Skin of body (tissue), 2 donors: ENCODE results near the gene PIP4K2A. TPM values are rescaled to one million over a fixed set of nuclear protein-coding genes. Genes with fewer than 3 reads are reported as not detected.
A peak's percentile ranks its signal among the peaks of the same experiment; 100 is the strongest.
"Not testable (repeated sequence)": the region's sequence is repeated elsewhere in the genome, so short reads cannot be mapped to it uniquely, and the experiment has no call there.

ENCODE experiments used
- DNase-seq: peaks from one replicate; lab custom pipeline; 2025; lab: John Stamatoyannopoulos, UW
- total RNA-seq: library from RNA; depleted of rRNA; stranded (reverse); fragments of >200 nt; gene quantifications from one replicate; pipeline ENCODE4 v1.2.3, GENCODE V29; 2014

The PIP4K2A gene
- total RNA-seq: 22.1 TPM

GRCh38 chr10:22714479-22715289, at the start of gene PIP4K2A:
Gene PIP4K2A, minus strand, starts transcription at chr10:22714578. Its CDS starts 252 bp downstream, at chr10:22714326.
- DNase-seq: peak; percentile 67

- DNase-seq: no peak
Measured at GRCh38 chr10:22761569-22762220, 47.3 kb upstream of the PIP4K2A start.

- DNase-seq: no peak
Measured at GRCh38 chr10:22760025-22760424, 45.6 kb upstream of the PIP4K2A start.

DNA sequence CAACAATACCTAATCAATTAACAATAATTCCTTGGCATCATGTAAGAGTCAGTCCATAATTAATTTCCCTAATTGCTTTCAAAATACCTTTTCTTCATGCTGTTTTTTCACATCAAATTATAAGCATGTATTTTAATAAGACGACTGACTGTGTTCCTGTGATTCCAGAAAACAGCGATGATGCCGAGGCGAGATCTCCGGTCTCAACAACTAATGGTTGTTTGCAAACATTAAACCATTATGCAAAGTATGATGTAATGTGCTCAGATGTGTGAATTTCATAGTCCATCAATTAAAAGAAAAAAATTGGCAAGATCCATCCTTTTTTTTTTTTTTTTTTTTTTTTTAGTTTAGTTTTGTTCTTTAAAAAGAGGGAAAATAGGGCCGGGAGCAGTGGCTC, 44.5 kb upstream of the PIP4K2A start:
- DNase-seq: no peak

DNA sequence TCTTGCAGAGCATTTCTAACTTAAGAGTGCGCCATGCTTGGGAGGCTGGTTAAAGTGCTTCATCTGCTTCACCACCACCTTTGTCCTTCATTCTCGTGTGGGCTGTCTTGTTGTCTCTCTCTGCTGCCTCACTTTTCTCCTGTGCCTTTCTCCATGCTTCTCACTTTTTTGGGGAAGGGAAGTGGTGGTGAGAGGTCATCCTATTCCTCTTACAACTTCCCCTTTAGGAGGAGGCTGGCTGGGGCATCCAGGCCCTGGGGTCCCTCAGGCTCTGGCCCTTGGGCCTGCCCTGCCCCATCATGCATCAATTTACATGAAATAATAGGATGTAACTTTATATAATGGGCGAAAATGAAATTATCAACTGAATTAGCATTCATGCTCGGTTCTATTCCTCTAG, 39.9 kb upstream of the PIP4K2A start:
- DNase-seq: no peak

- no peak for DNase-seq
Measured at GRCh38 chr10:22753786-22754185, 39.4 kb upstream of the PIP4K2A start.

DNA sequence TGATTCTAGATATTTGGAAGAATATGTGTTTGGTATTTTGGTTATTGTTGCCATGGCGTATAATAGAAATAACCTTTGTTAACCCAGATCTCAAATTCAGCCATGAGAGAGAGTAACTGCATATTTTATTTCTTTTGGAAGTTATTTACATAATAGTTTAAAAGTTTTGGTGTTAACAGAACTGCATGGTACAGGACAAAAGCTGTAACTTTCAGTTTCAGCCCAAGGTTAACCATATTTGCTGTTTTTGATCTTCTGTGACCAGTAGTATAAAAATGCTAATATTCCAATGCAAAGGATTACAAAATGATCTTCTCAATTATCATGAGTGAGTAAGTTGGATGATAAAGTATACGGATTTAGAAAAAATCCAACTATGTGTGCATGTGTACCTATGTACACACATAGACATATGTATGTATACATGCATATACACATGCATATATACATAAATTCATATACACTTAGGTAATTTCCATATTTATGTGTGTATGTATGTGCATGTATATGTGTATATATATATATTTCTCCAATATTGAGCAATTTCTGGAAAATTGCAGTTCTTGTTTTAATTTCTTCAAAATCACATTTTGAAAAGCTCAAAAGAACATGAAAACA, 38.0 kb upstream of the PIP4K2A start:
- no peak for DNase-seq

DNA sequence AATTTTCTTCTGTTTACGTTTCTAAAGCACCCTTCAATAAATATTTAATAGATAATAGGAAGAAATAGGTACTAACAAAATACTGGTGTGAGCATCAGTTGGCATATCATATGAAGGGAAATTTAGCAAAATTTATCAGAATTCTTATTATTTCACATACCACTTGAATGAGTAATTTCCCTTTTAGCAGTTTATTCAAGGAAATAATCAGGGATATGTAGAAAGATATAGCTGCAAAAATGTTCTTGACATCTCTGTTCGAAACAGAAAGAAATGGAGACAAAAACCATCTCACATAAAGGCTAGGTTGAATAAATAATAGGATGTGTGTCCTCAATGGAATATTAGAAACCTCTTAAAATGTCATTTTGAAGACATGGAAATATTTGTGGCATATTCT, 35.8 kb upstream of the PIP4K2A start:
- no peak for DNase-seq

- not testable (repeated sequence) for DNase-seq
Measured at GRCh38 chr10:22744858-22745257, 30.5 kb upstream of the PIP4K2A start.

DNA sequence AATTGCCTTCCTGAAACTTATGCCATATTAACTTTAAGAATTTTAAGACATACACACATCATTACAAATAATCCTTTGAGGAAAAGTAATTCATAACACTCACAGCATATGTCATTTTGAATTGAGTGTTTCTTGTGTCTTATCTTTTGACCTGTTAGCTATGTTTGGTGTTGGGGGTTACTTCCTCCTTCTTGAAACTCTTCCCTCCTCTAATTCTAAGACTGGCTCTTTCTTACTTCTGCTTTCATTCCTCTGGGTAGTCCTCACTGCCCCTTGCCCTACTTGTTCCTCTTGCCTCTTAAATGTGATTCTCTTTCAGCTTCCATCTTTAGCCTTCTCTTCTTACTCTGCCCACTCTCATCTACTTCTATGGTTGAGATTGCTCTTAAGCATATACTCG, 28.3 kb upstream of the PIP4K2A start:
- DNase-seq: no peak

- not testable (repeated sequence) for DNase-seq
Measured at GRCh38 chr10:22741631-22742030, 27.3 kb upstream of the PIP4K2A start.

- DNase-seq: no peak
Measured at GRCh38 chr10:22740180-22740579, 25.8 kb upstream of the PIP4K2A start.

- no peak for DNase-seq
Measured at GRCh38 chr10:22737587-22737986, 23.2 kb upstream of the PIP4K2A start.

DNA sequence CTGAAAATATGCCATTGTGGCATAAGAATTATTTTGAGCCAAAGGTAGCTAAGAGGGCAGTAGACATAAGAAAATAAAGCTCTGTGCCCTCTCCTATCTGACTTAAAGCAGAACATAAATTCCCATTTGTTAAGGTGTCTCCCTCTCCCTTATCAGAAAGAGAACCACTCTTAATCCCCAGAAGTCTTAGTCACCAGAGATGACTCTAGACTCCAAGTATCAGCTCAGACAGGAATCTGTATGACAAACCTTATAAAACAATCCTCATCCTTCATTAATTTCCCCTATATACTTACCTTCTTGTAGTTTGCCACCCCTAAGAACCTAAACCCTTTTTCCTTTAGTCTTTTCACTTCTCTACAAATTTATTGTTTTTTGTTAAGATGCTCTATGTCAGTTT, 21.8 kb upstream of the PIP4K2A start:
- DNase-seq: no peak

DNA sequence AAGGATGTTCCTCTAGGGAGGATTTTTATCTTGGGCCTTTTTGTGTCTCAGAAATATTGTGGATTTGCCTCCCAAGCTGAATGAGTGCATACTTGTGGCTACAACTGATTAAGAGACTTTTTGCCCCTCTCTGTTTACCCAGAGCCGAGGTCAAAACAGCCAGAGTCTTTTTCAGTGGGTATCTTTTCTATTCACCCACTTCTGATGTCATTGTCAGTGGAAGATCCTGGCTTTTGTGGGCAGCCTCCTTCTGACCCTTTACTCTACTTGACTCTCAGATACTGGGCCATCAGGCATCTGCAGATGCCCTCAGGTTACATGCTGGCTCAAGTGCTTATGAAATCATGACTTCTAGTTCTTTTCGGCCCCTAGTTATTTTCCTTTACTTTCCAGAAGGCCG, 19.6 kb upstream of the PIP4K2A start:
- DNase-seq: no peak

DNA sequence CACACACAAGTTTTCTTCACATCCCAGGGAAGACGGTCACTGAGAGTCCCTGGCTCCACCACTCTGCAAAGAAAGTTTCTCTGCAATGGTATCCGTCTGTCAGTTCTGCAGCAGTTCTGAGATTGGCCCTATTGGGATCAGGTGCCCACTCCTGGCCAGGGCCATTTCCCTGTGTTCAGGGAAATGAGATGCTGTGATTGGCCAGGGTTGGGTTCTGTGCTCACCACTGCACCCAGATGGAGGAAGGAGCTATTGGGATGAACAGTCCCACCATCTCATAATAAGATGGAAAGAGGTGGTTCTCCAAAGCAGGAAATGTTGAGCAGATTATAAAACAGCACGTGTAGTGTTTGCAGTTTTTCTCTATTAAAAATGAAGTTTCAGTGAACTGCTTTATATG, 13.3 kb upstream of the PIP4K2A start:
- no peak for DNase-seq

DNA sequence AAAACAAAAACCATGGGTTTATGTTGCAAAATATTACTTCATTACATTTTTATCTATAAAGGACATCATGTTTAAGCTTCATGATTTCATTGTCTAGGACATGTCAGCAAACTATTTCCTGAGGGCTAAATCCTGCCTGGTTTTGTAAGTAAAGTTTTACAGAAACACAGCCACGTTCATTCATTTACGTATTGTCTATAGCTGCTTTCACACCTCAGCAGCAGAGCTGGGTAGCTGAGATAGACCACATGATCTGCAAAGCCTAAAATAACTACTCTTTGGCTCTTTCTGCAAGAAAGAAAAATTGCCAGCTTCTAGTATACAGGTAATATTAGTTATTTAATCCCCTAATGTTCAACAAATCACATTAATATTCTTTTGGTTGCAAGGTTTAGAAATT, 12.7 kb upstream of the PIP4K2A start:
- DNase-seq: no peak

DNA sequence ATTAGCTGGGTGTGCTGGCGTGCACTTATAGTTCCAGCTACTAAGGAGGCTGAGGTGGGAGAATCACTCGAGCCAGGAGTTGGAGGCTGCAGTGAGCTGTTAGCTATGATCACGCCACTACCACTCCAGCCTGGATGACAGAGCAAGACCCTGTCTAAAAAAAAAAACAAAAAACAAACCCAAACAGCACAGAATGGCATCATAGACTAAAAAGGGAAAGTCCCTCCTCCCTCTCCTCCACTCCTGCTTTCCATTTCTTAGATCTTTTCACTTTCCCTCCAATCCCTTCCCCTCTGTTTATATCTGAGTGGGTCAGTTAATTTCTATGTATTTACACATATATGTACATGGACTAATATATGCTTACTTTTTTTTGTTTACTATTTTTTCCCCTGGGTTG, 10.4 kb upstream of the PIP4K2A start:
- no peak for DNase-seq

- no peak for DNase-seq
Measured at GRCh38 chr10:22723783-22724182, 9.4 kb upstream of the PIP4K2A start.

DNA sequence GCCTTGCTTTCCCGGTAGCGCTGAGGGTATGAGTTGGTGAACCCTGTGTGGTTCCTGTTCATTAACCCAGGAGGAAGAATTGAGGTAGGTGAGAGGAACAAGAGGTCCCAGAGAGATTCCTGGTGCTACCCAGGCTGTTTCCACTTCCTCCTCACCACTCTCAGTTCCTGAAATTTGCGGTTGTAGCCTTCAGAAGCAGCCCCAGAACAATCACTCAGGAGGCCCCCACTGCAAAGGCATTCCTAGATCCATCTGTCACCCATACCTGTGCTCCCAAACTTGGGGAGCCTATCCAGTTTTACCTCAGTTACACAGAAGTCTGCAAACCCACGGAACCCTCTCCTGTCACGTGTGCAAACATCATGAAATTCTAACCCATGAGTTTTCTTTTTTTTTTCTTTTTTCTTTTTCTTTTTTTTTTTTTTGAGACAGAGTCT, 9.0 kb upstream of the PIP4K2A start:
- DNase-seq: no peak

DNA sequence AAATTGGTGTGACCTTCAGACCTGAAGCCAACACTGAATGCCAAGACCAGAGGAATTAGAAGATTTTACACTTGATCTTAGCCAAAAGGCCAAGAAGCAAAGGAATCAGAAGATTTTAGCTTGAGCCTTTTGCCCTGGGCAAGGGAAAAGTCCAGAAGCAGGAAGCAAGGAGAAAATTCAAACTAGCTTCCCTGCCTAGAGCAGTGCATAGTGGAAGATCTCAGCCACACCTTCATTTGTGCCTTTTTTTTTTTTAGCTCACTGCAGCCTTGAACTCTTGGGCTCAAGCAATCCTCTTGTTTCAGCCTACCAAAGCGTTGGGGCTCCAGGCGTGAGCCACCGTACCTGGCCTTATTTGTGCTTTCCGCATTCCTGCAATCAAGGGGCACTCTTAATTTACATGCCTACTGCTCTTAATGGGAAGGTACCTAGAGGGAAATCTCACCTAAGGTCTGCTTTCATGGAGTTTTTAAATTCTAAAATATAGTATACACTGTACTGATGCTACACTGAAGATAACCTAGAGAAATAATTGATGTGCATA, 8.3 kb upstream of the PIP4K2A start:
- no peak for DNase-seq

GRCh38 chr10:22720667-22721066, 6.3 kb upstream of the PIP4K2A start:
- no peak for DNase-seq
